Epithelial cell of esophagus (primary cell): Measurements from ENCODE around the gene RAF1.

Experiments used
- DNase-seq: peaks from one replicate; pipeline ENCODE4 v3.0.0; 2010; ENCODE audit warnings: low read depth
- H3K4me3 ChIP-seq: 2 replicates; pipeline ENCODE4 v1.5.1; 2011; ENCODE audit warnings: mild to moderate bottlenecking, low read length, control low read depth
- TF ChIP-seq, protein P1 (sequence below): IDR thresholded peaks from 2 replicates; pipeline ENCODE4 v1.5.1; 2011; ENCODE audit warnings: low read depth, mild to moderate bottlenecking, low read length, control low read depth, inconsistent platforms; ENCODE audit not compliant: insufficient read depth; ENCODE audit errors: missing control alignments

The RAF1 gene

DNA sequence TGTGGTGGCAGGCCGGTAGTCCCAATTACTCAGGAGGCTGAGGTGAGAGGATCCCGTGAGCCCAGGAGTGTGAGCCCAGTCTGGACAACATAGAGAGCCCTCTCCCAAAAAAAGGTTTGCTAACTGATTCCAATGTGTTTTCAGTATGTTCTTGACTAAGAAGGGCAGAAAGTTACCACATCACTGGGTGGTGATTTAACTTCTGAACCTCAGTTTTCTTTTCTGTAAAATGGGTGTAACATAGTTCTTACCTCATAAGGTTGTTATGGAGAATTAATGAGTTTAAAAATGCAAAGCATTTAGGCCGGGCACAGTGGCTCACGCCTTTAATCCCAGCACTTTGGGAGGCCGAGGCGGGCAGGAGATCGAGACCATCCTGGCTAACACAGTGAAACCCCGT lies 28.5 kb upstream of the RAF1 start:
- TF ChIP-seq, protein P1, sequence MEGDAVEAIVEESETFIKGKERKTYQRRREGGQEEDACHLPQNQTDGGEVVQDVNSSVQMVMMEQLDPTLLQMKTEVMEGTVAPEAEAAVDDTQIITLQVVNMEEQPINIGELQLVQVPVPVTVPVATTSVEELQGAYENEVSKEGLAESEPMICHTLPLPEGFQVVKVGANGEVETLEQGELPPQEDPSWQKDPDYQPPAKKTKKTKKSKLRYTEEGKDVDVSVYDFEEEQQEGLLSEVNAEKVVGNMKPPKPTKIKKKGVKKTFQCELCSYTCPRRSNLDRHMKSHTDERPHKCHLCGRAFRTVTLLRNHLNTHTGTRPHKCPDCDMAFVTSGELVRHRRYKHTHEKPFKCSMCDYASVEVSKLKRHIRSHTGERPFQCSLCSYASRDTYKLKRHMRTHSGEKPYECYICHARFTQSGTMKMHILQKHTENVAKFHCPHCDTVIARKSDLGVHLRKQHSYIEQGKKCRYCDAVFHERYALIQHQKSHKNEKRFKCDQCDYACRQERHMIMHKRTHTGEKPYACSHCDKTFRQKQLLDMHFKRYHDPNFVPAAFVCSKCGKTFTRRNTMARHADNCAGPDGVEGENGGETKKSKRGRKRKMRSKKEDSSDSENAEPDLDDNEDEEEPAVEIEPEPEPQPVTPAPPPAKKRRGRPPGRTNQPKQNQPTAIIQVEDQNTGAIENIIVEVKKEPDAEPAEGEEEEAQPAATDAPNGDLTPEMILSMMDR: no peak
- H3K4me3 ChIP-seq: no peak overlapping the region
- DNase-seq: no peak

DNA sequence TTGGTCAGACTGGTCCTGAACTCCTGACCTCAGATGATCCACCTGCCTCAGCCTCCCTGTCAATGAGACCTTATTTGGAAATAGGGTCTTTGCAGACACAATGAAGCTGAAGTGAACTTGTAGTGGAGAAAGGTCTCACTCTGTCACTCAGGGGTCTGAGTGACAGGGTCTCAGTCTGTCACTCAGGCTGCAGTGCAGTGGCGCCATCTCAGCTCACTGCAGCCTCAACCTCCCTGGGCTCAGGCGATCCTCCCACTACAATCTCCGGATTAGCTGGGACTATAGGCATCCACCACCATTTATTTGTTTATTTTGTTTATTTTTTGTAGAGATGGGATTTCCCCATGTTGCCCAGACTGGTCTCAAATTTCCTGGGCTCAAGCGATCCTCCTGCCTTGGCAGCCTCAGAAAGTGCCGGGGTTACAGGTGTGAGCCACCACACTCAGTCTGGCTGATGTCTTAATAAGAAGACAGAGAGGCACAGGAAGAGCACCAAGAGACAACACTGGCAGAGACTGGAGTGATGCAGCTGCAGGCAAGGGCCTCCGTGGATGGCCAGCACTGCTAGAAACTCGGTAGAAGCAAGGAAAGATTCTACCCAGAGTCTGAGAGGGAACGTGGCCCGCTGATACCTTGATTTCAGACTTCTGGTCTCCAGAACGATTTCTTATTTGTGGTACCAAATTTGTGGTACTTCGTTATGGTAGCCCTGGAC lies 26.2 kb upstream of the RAF1 start:
- TF ChIP-seq, protein P1: no peak
- no peak for DNase-seq
- H3K4me3 ChIP-seq: no peak overlapping the region

GRCh38 chr3:12687948-12688347 lies 24.0 kb upstream of the RAF1 start:
- TF ChIP-seq, protein P1: no peak
- H3K4me3 ChIP-seq: no peak overlapping the region
- no peak for DNase-seq

- no peak for DNase-seq
- TF ChIP-seq, protein P1: no peak
- no peak overlapping the region for H3K4me3 ChIP-seq
Measured at GRCh38 chr3:12686096-12686495, 22.2 kb upstream of the RAF1 start.

DNA sequence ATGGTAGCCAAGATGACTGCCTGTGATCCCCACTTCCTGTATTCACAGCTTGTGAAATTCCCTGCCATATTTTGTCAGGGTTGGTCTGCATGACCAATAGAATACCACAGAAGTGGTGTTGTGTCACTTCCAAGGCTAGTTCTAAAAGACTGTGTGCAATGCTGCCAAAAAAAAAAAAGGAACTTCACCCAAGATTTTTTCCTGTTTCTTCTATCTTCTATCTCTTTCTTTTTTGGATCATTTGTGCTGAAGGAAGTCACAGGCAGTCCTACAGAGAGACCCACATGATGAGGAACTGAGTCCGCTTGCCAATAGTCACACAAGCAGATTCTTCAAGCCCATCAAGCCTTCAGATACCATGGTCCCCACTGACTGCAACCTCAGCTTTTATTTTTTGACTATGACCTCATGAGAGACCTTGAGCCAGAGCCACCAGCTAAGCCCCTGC lies 18.1 kb upstream of the RAF1 start:
- no peak overlapping the region for H3K4me3 ChIP-seq
- DNase-seq: peak; percentile 80
- TF ChIP-seq, protein P1: no peak

- DNase-seq: no peak
- H3K4me3 ChIP-seq: no peak overlapping the region
- TF ChIP-seq, protein P1: no peak
Measured at GRCh38 chr3:12681089-12681942, 17.4 kb upstream of the RAF1 start.
